HG03521 (cell line): ENCODE data around the gene OTX2.

ENCODE experiments used
- ATAC-seq: cut with Tn5 transposase; IDR thresholded peaks from one replicate; pipeline ENCODE4 v1.9.1; 2021; ENCODE audit warnings: mild to moderate bottlenecking, moderate library complexity; ENCODE audit not compliant: unreplicated experiment

OTX2 gene

DNA sequence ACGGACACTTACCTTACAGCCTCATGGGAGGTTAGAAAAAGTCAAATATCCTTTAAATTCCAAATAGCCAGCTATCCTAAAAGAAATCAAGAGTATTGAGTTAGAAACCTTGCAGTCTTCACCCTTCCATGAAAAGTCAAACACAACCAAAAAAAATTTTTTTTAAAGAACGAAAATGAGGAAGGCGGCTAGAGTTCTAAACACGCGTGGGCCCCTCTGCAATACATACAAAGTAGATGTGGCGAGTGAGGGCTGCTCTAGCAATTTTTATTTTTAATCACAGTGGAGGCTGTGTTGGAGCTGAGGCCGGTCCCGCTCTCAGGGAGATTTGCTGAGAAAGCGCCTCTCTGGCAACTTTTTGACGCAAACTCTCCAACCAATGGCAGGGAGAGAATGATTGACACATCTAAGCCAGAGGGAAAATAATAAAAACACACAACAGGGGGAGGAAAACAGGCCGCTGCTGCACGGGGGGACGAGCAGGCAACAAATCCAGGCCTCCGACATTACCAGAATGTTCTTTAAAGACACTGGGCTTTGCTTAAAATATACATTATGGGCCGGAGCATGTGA, at the start of gene OTX2:
TSS of gene OTX2 (minus strand) at position 333 of the 573 bp plus-strand sequence. CDS start 5,023 bp downstream, outside the sequence.
- ATAC-seq: no peak

DNA sequence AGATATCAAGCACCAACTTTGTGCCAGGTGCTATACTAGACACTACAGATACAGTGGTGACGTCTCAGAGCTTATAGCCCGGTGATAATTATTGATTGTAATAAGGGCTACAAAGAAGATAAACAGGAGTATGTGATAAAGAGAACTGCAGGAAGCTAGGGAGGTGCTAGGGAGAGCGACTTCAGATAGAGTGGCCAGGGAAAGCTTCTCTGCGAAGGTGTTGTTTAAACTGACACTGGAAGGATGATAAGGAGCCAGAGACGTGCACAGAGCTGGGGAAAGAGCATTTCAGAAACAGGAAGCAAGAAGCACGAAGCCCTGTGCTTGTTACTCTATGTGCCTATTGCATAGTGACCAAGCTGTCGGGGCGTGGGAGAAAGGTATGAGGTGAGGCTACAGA, 48.1 kb upstream of the OTX2 start:
- ATAC-seq: no peak

DNA sequence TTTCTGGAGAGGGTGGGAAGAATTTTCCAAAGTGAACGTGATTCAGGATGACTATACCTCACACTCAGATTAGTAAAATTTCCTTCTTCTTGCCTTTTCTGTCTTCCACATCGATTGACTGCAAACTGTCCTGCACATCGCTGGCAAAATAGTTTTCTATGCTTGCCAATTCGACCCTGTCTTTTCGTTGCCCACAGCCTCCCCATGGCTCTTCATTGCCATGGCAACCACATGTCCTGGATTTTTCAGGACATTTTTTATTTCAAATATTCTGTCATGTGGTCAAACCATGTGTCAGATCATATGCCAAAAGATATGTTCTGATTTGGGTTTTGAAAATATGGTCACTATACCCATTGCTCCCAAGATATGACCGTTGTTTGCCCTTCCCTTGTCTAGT, 46.9 kb upstream of the OTX2 start:
- ATAC-seq: no peak

GRCh38 chr14:56855891-56856461, 45.7 kb upstream of the OTX2 start:
- no peak for ATAC-seq

DNA sequence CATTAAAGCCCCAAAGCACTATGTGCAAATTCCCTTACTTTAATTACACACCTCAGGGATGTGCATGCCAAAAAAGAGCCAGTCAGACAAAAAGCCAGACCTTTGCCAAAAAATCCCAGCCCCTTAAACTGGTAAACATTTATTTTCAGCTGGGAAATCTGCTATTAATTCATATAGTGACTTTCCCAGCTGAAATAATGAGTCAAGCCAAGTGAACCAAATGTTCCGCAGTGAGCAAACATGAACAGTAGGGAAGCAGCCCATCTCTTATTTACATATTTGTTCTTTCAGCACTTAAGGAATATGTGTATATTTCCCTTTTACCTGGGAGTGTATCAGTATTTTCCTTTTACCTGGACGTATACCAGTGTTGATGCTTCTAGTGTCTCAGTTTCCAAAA, 44.0 kb upstream of the OTX2 start:
- no peak for ATAC-seq

DNA sequence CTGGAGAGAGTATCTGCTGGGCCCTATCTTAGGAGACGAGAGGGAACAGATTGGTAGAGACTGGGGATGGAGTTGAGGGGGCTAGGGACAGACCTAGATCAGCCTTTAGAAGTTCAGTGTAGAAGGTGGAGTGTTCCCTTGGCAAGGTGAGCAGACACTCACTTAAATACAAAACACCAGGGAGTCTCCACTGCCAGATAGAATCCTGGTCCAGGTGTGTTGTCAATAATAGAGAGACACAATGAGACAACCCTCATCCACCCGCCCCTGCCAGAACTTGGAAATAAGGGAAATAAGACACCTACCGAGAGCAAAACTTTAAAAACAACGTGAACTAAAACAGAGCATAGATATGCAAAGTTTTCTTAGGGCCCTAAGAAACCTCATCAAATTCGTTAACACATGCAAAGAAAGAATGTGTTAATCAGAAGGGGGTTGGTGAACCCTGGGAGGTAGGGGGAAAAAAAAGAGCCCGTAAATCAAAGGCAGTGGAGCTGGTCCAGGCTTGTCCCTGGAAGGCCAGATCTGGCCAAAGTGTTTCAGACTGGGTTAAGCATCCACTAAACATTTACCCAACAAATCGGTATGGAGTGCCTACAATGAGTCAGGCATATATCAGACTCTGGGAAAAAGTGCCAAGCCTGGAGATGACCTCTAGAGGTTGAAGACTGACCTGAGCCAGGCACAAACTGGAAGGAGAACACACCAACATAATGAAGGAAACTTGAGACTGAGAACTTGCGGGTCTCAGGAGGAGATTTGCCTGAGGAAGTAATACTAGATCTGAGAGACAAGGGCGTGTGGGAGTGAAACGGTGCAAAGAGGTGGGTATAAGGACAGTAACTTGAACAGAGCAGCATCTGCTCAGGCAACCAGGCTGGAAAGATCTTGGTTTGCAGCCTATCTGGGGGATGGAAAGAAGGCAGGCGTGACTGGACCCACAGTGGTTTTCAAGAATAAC, 37.0 kb upstream of the OTX2 start:
- no peak for ATAC-seq

- ATAC-seq: no peak
Observed at GRCh38 chr14:56844406-56845002, 34.2 kb upstream of the OTX2 start.

GRCh38 chr14:56841611-56842010, 31.3 kb upstream of the OTX2 start:
- no peak for ATAC-seq

DNA sequence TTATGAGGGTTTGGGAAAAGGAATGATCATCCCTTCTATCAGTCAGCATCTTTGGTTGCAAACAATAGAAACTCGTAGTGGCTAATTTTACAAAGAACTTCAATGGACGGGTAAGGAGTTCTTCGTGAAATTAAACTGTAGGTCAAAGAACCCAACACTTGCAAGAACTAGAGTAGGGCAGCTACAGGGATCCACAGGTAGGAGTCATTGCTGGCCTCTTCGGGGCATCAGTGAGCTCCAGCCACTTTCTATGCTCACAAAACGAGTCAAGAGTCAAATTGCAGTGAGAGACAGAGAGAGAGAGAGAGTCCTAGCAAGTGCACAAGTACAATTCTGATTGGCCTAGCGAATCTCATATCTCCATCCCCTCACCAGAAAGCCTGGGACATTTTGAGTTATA, 29.9 kb upstream of the OTX2 start:
- no peak for ATAC-seq

DNA sequence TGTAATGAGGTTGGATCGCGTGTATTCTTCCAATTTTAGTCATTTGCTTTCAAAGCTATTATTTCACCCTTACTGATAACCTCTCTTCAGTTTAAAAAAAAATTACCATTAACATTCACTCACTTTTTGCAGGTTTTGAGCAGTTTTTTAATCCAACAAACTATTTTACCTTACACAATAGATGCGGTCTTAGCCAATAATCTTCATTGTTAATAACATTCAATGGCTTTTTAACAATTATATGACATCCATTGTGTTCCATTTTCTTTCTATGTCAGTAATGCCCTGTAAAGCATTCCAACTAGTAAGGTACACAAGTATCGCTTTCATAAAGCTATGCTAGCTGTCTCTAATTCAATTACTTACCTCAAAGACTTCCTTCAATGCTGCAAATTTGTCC, 18.9 kb upstream of the OTX2 start:
- no peak for ATAC-seq

GRCh38 chr14:56826214-56826613, 15.9 kb upstream of the OTX2 start:
- ATAC-seq: no peak

- no peak for ATAC-seq
Observed at GRCh38 chr14:56821805-56822610, 11.7 kb upstream of the OTX2 start.

DNA sequence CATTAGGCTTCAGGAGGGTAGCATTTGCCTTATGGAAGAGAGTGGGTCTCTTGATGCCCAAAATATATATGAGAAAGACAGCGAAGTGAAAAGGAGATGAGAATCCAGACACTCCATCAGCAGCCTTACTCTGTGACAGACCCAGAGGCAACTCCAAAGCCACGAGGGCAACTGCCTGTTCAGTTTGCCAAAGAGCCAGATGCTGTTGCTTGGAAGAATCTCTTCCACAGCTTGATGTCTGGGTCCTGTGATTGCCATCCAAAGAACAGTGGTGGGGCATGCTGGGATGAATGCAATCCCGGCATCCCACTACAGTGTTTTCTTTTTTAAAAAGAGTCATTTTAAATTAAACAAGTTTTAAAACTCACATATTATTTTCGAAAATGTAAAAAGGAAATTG, 10.9 kb upstream of the OTX2 start:
- no peak for ATAC-seq

GRCh38 chr14:56817396-56817921, 7.2 kb upstream of the OTX2 start:
- no peak for ATAC-seq

DNA sequence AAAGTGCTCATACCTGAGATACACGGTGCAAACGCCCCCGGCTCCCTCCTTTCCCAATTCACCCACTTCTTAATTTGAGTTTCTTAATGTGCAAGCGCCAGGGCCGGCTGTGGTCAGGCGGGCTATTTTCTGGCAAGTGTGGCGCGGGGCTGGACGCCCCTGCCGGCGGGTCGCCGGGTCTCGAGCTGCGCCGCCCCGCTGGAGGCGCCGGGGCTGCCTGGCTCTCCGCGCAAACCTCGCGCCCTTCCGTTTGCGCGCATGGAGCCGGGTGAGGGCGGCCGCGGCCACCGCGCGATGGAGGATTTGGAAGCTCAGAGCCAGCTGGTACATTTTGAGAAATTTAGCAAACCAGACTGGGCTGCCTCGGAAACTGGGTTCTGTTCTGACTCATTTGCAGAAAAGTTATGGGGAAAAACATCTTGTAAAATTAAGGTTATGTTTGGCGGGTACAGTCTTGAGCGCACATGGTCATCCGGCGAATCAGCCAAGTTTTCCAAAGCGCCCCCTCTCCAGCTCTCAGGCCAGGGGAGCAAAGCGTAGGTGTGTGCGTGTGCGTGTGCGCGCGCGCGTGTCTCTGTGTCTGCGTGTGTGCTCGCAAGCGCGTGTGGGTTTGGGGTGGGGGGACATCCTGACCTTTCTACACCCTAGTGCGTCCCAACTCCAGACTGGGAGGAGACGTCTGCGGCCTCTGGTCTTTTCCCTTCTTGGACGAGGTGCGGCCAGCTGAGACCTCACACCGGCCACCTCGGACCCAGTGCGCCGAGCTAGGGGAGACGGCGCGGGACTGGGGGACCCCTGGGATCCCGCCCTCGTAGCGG, 6.5 kb upstream of the OTX2 start:
- ATAC-seq: no peak

DNA sequence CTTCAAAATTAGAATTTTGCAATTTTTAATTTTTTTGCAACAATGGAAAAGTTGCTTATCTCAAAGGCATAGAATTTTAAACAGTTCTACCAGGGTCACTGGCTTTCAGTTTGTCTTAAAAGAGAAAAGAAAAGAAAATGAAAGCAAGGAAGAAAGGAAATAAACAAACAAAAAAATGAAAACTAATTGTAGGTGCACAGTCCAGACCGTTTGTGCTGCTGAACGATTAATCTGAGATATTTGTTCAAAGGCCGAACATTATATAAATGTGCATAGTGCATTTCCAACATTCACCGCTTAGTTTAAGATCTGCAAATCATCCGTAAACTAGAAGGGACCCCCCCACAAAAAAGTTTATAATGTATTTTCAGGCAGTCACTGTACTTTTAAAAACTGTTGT, 5.5 kb upstream of the OTX2 start:
- ATAC-seq: no peak

DNA sequence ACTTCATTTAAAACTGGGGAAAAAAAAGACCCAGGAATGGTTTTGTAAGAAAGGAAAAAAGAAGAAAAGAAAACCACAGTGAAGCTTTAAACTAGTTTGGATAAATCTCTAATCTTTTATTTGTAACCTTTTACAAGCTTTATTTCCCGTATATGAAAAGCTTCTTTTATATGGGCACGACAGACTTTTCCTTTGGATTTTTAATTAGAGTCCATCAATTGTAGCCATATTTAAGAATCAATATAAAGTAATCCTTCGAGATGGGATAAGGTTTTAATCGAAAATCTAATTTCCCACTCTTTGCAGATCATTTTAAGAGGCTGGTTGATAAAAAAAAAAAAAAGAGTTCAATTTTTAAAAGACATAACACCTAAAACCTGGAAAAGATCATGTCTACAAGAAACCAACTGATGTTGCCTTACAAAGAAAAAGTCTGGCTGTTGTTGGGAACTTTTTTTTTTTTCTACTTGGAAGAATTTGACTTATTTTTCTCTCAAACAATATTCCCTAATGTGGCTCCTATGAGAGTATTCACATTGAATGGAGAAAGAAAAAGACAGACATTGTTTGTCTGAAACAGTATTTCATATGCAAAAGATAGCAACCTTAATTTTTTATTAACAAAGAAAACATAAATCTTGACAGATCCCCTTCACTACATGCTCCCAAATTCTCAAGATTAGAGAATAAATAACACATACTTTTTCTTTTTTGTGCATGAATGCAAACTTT, 4.9 kb upstream of the OTX2 start:
- ATAC-seq: no peak

- ATAC-seq: no peak
Observed at GRCh38 chr14:56814519-56814959, 4.3 kb upstream of the OTX2 start.

DNA sequence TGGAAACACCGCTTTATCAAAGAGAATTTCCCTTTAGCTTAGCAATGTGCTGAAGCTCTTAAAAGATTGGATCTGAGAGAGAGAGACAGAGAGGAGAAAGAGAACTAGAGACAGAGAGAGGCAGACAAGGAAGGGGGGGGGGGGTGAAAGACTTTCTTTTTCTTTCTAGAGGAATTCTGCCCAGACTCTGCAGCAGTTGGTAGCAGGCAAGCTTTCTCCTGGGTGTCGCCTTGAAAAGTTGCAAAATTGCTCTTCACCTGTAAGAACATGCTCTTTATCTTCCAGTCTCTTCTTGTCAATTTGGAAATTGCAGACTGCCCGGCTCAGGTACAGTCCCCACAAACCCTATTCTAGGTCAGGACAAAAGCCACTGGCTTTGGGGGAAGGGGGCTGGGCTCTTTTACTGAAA, 2.9 kb upstream of the OTX2 start:
- ATAC-seq: no peak
